ENCODE results near the gene SLC26A8.

Gene SLC26A8, protein sequence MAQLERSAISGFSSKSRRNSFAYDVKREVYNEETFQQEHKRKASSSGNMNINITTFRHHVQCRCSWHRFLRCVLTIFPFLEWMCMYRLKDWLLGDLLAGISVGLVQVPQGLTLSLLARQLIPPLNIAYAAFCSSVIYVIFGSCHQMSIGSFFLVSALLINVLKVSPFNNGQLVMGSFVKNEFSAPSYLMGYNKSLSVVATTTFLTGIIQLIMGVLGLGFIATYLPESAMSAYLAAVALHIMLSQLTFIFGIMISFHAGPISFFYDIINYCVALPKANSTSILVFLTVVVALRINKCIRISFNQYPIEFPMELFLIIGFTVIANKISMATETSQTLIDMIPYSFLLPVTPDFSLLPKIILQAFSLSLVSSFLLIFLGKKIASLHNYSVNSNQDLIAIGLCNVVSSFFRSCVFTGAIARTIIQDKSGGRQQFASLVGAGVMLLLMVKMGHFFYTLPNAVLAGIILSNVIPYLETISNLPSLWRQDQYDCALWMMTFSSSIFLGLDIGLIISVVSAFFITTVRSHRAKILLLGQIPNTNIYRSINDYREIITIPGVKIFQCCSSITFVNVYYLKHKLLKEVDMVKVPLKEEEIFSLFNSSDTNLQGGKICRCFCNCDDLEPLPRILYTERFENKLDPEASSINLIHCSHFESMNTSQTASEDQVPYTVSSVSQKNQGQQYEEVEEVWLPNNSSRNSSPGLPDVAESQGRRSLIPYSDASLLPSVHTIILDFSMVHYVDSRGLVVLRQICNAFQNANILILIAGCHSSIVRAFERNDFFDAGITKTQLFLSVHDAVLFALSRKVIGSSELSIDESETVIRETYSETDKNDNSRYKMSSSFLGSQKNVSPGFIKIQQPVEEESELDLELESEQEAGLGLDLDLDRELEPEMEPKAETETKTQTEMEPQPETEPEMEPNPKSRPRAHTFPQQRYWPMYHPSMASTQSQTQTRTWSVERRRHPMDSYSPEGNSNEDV
- total RNA-seq, result 0.07 to 0.24 reads per million in 2 donors

- DNase-seq, result no peak
Measured at GRCh38 chr6:36023996-36024795, at the start of gene SLC26A8. SLC26A8 (minus strand) TSS chr6:36024641; CDS start chr6:36019707, 4,934 bp downstream.

DNA sequence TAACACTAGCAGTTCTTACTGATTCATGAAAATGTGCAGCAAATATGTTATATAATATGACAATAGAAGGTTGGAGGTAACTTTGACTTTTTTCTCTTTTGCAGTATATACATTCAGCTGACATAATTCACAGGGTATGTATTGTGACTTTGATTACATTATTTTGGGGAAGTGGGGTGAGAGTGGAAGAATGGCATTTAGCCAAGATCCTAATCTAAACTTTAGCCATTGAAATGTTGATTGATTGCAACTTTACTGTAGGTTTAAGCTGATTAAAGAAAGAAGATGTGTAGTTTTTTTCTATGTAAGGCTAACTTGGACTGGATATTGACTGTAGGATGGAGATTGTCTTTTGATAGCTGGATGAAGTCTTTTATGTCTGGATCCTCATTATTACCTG, 49.1 kb upstream of the SLC26A8 start:
- DNase-seq, result no peak

- no peak for DNase-seq
Measured at GRCh38 chr6:36072681-36073080, 48.2 kb upstream of the SLC26A8 start.

- no peak for DNase-seq
Measured at GRCh38 chr6:36071714-36072113, 47.3 kb upstream of the SLC26A8 start.

GRCh38 chr6:36071281-36071680, 46.8 kb upstream of the SLC26A8 start:
- no peak for DNase-seq

- no peak for DNase-seq
Measured at GRCh38 chr6:36070252-36070651, 45.8 kb upstream of the SLC26A8 start.

DNA sequence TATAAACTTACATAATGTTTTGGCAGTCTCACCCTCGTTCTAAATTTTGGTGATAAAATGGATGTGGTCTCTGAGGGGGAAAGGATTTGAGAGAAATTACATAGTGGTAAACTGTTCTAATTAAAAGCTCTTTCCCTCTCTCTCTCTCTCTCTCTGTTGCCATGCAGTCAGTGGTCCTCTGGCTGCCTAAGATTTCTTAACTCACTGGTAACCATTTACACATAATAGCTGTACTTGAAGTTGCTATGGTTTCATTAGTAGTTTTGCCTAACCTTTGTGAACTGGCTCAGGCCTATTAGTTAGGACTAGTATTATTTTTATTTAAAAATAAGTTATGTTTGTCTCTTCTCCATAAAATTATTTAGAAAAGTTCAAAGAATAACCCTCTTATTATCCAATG, 45.1 kb upstream of the SLC26A8 start:
- no peak for DNase-seq

DNA sequence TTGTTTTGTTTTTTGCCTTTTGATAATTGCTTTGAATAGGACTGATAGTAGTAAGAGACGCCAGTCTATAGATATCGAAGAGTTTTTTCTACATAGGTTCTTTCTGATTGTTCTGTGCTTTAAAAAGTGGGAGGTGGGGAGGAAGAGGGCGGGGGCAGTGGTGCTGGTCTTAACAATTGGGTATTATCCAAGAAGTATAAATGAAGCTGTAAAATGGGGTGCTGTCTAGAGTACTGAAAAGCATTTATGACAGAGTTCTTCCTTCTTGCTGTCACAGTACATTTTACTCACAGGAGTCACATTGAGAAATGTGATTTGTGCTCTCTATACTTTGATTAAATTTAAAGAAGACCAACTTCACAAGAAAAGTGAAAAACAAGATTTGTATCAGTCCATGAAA, 44.1 kb upstream of the SLC26A8 start:
- DNase-seq, result no peak

- DNase-seq, result no peak
Measured at GRCh38 chr6:36068012-36068392, 43.6 kb upstream of the SLC26A8 start.

DNA sequence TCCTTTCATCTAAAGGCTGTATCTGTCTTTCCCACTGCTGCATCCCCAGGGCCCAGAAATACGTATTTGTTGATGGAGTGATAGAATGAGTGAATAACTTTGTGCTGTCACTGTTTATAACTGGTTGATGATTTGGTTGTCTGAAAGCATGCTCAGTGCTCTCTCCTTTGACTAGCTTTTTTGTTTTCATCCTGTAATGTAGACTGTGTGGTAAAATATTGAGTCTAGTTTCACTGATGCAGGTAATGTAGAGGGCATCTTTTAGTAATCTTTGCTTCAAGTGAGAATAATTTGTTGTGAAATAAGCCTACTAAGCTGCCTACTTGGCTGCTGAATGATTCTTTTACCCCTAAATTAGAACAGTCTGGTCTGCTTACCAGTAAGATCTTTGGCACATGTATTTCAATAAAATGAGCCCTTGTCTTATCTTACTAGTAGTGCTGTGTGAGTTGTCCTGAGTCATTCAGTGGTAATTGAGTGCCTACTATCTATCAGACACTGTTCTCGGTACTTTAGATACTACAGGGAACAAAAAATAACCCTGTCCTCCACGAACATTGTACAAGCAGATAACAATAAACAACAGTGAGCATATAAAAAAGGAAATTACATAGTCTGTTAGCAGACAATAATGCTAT, 43.1 kb upstream of the SLC26A8 start:
- DNase-seq, result no peak

GRCh38 chr6:36066817-36067216, 42.4 kb upstream of the SLC26A8 start:
- no peak for DNase-seq

GRCh38 chr6:36065916-36066315, 41.5 kb upstream of the SLC26A8 start:
- DNase-seq, result no peak

DNA sequence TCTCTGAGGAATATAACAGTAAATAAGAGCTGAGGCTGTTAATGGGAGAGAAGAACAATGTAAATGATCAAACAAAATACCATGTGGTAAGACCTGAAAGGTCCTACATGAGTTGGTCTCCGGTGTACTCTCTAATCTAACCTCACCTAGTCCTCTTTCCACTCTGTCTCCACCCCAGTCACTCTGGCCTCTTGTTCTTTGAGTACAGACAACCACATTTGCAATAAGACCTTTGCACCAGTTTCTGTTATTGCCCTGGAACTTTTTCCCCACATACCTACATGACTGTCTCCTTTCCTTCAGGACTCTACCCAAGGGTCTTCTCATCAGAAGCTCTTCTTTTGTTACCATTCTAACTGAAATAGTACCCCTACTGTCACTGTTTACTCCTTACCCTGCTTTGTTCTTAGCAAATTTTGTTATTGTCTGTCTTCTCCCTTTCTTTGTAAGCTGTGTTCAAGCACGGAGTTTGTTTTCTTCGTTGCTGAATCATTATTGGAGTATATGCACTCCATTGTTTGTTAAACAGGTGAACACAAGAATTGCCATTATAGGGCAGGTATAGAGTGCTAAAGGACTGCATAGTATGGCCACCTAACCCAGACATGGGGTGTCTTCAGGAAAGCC, 40.4 kb upstream of the SLC26A8 start:
- no peak for DNase-seq

DNA sequence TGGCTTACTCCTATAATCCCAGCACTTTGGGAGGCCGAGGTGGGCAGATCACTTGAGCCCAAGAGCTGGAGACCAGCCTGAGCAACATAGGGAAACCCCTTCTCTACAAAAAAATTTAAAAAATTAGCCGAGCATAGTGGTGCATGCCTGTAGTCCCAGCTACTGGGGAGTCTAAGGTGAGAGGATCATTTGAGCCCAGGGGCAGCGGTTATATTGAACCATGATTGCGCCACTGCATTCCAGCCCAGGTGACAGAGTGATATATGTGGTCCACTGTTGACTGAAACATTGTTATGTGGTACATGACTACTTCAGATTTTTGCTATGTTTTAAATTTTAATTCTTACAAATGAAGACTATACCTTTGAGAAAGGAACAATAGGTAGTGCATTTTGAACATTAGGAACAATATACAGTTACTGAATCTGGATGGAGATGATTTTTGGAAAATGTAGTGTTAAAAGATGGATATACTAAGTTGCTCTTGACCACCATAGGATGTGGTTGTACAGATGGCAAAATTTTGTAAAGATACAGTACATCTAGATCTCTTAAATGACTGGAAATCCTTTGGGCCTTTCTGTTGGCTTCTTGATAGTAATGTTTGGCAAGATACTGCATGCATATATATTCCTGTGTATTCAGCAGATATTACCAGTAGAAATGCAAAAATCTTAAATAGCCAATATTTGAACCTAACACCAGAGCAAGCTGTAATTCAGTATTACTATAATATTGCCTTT, 39.0 kb upstream of the SLC26A8 start:
- no peak for DNase-seq

- DNase-seq, result no peak
Measured at GRCh38 chr6:36062247-36062646, 37.8 kb upstream of the SLC26A8 start.

- DNase-seq, result no peak
Measured at GRCh38 chr6:36061236-36061635, 36.8 kb upstream of the SLC26A8 start.

- DNase-seq, result no peak
Measured at GRCh38 chr6:36056178-36056577, 31.7 kb upstream of the SLC26A8 start.

GRCh38 chr6:36054956-36055355, 30.5 kb upstream of the SLC26A8 start:
- no peak for DNase-seq

DNA sequence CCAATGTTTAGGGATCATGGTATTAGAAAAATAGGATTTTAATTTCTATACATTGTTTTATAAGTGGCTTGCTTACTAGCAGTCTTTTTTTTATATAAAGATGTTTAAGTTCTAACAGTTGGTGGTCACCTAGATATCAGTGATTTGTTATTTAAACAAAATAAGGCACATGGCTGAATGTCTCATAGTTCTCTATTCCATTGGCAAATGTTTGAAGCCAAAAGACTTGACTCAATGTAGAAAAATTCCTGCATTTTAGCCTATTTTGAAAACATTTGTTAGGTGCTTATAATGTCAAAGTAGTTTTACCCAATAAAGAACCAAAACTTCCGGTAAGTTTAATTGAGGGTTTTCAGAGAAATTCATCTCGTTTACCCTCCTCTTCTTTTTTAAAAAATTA, 30.0 kb upstream of the SLC26A8 start:
- DNase-seq, result no peak

GRCh38 chr6:36053878-36054277, 29.4 kb upstream of the SLC26A8 start:
- DNase-seq, result no peak

DNA sequence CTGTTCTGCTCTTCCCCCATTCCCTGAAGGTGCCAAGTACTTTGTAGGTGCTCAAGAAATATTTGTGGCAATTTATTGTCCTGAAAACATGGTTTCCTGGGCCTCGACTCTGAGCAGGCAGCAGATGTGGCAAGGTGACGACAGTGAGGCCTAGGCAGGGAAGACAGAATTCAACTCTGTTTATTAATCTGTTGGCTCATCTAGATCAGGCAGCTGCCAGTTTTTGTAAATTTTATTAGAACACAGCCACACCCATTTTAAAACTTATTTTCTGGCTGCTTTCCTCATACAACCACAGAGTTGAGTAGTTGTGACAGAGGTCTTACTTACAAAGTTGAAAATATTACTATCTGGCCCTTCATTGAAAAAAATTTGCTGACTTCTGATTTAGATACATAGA, 27.7 kb upstream of the SLC26A8 start:
- DNase-seq, result no peak
